MCF 10A (cell line): ENCODE results near the gene PARS2. TPM values are rescaled to one million over a fixed set of nuclear protein-coding genes. Genes with fewer than 3 reads are reported as not detected.

ENCODE experiments used
- BruUV-seq: library from RNA; stranded (reverse); fragments of 400-500 nt; replicated peaks from 2 replicates; lab custom pipeline; 2021; lab: Mats Ljungman, UMichigan
- CTCF ChIA-PET: fragments of 300-600 bp; sonication (Branson Sonifier 250); formaldehyde crosslinking; extraction: SDS; loops from one replicate; lab custom pipeline; 2021; ENCODE audit warnings: antibody characterized with exemption, inconsistent platforms; lab: Yijun Ruan, JAX
- POLR2A ChIA-PET: fragments of 300-600, 350-650 bp; sonication (Branson Sonifier 250); formaldehyde crosslinking; extraction: SDS; loops from one replicate; lab custom pipeline; 2020; ENCODE audit warnings: antibody characterized with exemption, inconsistent platforms; lab: Yijun Ruan, JAX
- DNase-seq: peaks from one replicate; pipeline ENCODE4 v3.0.0-alpha.2; 2018; ENCODE audit not compliant: unreplicated experiment
- H3K27ac Mint-ChIP-seq: one replicate; pipeline ENCODE4 v1.8.0; 2022; ENCODE audit warnings: mild to moderate bottlenecking, low read depth, mixed read lengths; ENCODE audit not compliant: unreplicated experiment
- H3K27me3 Mint-ChIP-seq: one replicate; pipeline ENCODE4 v1.8.0; 2022; ENCODE audit warnings: mixed read lengths; ENCODE audit not compliant: insufficient read depth, unreplicated experiment
- H3K36me3 Mint-ChIP-seq: one replicate; pipeline ENCODE4 v1.8.0; 2022; ENCODE audit warnings: mild to moderate bottlenecking, moderate library complexity, mixed read lengths; ENCODE audit not compliant: insufficient read depth, unreplicated experiment
- H3K4me1 Mint-ChIP-seq: one replicate; pipeline ENCODE4 v1.8.0; 2022; ENCODE audit warnings: mixed read lengths; ENCODE audit not compliant: insufficient read depth, unreplicated experiment
- H3K4me3 Mint-ChIP-seq: one replicate; pipeline ENCODE4 v1.8.0; 2022; ENCODE audit warnings: mild to moderate bottlenecking, moderate library complexity, mixed read lengths; ENCODE audit not compliant: unreplicated experiment
- H3K9me3 Mint-ChIP-seq: one replicate; pipeline ENCODE4 v1.8.0; 2022; ENCODE audit warnings: mixed read lengths; ENCODE audit not compliant: unreplicated experiment
- intact Hi-C: fragments of 100-400 bp; cut with micrococcal nuclease; formaldehyde crosslinking; loops from 2 replicates; pipeline ENCODE4 v1.14.1; 2022
- total RNA-seq: library from RNA; stranded (reverse); gene quantifications from 2 replicates; pipeline ENCODE4 v1.2.3, GENCODE V29; 2022
- TF ChIP-seq, protein P1 (sequence below): fragments of 200-600 bp; IDR thresholded peaks from one replicate; pipeline ENCODE4 v1.8.0; 2022; ENCODE audit warnings: antibody characterized with exemption, mild to moderate bottlenecking; ENCODE audit not compliant: unreplicated experiment

PARS2 gene
- total RNA-seq, 1 experiment from 2014 or later: 4.7 TPM

DNA sequence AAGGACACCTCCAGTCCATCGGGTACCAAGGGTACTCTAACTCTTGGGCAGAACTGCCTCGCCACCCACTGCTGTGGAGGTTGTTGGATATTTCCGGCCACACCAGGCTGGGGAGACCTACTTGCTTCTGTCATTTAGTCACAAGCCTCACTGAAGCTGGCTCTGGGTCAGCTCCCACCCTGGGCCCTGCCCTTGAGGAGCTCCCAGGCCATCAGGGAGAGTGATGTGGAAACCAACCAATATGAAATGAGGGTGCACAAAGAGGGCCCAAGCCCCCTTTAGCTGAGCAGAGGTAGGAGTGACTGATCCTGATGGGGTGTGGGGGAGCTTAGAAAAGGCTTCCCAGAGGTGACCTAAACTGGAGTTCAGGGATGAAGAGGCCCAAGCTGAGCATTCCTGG lies 19.6 kb downstream of the PARS2 start:
- CTCF ChIA-PET: interaction anchor here (0.6 kb wide), 1 partner anchor 259 kb away, joined by 3 read pairs; no protein-coding TSS in a partner anchor
- peaks cover 14% of the 10 kb centered on the region for H3K36me3 Mint-ChIP-seq
- H3K4me1 Mint-ChIP-seq: no peaks in the 10 kb centered on the region
- H3K27ac Mint-ChIP-seq: no peak overlapping the region
- H3K9me3 Mint-ChIP-seq: no peaks in the 10 kb centered on the region
- TF ChIP-seq, protein P1, sequence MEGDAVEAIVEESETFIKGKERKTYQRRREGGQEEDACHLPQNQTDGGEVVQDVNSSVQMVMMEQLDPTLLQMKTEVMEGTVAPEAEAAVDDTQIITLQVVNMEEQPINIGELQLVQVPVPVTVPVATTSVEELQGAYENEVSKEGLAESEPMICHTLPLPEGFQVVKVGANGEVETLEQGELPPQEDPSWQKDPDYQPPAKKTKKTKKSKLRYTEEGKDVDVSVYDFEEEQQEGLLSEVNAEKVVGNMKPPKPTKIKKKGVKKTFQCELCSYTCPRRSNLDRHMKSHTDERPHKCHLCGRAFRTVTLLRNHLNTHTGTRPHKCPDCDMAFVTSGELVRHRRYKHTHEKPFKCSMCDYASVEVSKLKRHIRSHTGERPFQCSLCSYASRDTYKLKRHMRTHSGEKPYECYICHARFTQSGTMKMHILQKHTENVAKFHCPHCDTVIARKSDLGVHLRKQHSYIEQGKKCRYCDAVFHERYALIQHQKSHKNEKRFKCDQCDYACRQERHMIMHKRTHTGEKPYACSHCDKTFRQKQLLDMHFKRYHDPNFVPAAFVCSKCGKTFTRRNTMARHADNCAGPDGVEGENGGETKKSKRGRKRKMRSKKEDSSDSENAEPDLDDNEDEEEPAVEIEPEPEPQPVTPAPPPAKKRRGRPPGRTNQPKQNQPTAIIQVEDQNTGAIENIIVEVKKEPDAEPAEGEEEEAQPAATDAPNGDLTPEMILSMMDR: no peak
- intact Hi-C loops: no loop called here
- no peak for DNase-seq
- no peaks in the 10 kb centered on the region for H3K27me3 Mint-ChIP-seq
- no peak overlapping the region for H3K4me3 Mint-ChIP-seq
- no TSS peak for BruUV-seq
- POLR2A ChIA-PET: interaction anchor here (1.2 kb wide), 1 partner anchor 19 kb away, joined by 4 read pairs; no protein-coding TSS in a partner anchor

DNA sequence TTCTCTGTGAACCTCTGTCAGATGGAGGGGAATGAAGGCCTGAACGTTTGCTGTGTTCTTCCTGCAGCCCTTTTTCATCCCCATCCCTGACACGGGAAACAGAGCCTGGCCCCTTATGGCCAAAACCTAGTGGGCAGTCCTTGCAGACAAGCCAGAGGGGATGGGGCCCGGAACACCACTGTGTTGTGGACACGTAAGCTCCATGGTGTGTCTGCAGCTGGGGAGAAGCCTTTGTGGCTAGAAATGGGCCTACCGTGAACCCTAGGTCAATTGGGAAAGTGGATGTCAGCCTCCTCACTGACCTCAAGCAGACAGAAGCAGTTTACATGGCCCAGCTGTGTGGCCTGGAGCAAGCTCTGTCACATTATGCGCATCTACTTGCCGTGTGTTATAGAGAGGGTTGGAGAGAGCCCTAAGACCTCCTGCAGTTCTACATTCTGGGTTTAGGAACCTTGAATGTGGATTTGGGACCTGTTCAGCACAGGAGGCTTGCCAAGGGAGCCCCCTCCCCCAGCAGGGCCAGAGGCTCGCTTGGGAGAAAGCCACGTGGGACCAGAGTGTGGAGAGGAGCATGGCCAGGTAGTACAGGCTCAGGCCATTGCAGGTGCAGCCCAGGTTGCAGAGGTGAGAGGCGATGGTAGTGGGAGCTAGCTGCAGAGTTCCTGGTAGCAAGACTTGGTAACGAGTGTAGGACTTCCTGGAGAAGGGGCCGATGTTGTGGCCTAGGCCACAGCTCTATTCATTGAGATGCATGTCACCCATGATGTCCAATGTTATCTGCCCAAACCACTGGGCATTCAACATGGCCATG lies 20.7 kb downstream of the PARS2 start:
- Mint-ChIP-seq H3K4me3 (no peak overlapping the region), H3K27ac (no peak overlapping the region), H3K9me3 (no peaks in the 10 kb centered on the region), H3K36me3 (peaks cover 25% of the 10 kb centered on the region), H3K27me3 (no peaks in the 10 kb centered on the region), H3K4me1 (no peaks in the 10 kb centered on the region)
- CTCF ChIA-PET: no interaction called here
- DNase-seq: no peak
- no TSS peak for BruUV-seq
- POLR2A ChIA-PET: interaction anchor here (0.6 kb wide), 1 partner anchor 325 kb away, joined by 4 read pairs; no protein-coding TSS in a partner anchor
- TF ChIP-seq, protein P1: no peak
- intact Hi-C loops: no loop called here

DNA sequence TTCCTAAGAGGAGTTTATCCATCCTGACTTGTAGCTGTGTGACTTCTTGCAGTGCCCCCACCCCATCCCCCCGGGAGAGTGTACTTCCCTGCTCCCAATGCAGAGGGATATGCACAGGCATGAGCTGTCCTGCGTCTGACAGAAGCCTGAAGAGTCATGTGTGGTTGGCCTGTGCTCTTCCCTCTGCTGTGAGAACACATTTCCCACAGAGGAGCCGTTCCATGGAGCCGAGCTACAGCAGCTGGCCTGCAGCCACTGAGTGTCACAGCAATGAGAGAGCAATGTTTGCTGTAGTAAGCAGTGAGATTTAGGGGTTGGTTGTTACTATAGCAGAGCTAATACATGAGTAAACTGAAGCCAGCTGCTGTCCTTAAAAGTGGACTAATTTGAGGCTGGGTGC lies 22.0 kb downstream of the PARS2 start:
- intact Hi-C loops: no loop called here
- H3K4me1 Mint-ChIP-seq: no peaks in the 10 kb centered on the region
- POLR2A ChIA-PET: no interaction called here
- H3K27me3 Mint-ChIP-seq: no peaks in the 10 kb centered on the region
- no peak for DNase-seq
- no peak overlapping the region for H3K4me3 Mint-ChIP-seq
- H3K9me3 Mint-ChIP-seq: no peaks in the 10 kb centered on the region
- TF ChIP-seq, protein P1: no peak
- BruUV-seq: no TSS peak
- H3K27ac Mint-ChIP-seq: no peak overlapping the region
- peaks cover 38% of the 10 kb centered on the region for H3K36me3 Mint-ChIP-seq
- CTCF ChIA-PET: no interaction called here

DNA sequence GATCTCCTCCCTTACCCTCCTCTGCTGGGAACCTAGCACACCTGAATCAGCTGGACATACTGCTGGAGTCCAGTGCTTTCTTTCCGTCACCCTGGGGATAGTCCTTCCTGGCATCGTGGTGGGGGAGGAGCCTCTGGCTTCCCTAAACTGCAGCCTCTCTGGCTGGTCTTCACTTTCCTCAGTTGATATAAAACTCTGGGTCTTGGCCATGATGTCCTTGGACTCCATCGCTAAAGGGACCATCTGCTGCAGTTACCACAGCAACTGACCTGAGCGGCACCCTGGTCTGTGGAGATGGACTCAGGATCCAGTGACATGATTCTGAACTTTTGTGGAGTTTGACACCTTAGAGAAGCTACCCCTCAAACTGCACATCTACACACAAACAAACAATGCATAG lies 22.8 kb downstream of the PARS2 start:
- DNase-seq: no peak
- TSS peak; percentile 41 for BruUV-seq
- Mint-ChIP-seq H3K4me3 (no peak overlapping the region), H3K9me3 (no peaks in the 10 kb centered on the region), H3K27me3 (no peaks in the 10 kb centered on the region), H3K27ac (no peak overlapping the region), H3K36me3 (peaks cover 46% of the 10 kb centered on the region), H3K4me1 (no peaks in the 10 kb centered on the region)
- intact Hi-C loops: no loop called here
- CTCF ChIA-PET: no interaction called here
- TF ChIP-seq, protein P1: no peak
- POLR2A ChIA-PET: no interaction called here
